HL-60 (cell line): ENCODE measurements around the gene SLC2A8.

Source experiments
- DNase-seq, 2 experiments: peaks; one replicate each; pipeline ENCODE4 v3.0.0-alpha.2; 2010 to 2020; ENCODE audit warnings: low read depth in 1 of 2, low spot score in 1 of 2
- H3K27ac ChIP-seq: fragments of 250-450 bp; sonication (Bioruptor Pico); replicated peaks from 2 replicates; pipeline ENCODE4 v1.5.1; 2020; ENCODE audit warnings: mild to moderate bottlenecking, moderate library complexity
- H3K27me3 ChIP-seq: fragments of 250-450 bp; sonication (Bioruptor Pico); 2 replicates; pipeline ENCODE4 v1.5.1; 2021; ENCODE audit warnings: mild to moderate bottlenecking, moderate library complexity; ENCODE audit not compliant: insufficient read depth, poor library complexity, severe bottlenecking
- H3K4me3 ChIP-seq: replicated peaks from 2 replicates; pipeline ENCODE4 v1.5.1; 2011; ENCODE audit warnings: mild to moderate bottlenecking, control low read depth, low read length; ENCODE audit not compliant: insufficient read depth
- CTCF ChIP-seq: IDR thresholded peaks from one replicate; pipeline ENCODE4 v1.5.1; 2011; ENCODE audit warnings: low read length, control low read depth, inconsistent platforms; ENCODE audit not compliant: insufficient read depth
- GABPA ChIP-seq: IDR thresholded peaks from 2 replicates; pipeline ENCODE4 v1.6.1; 2012; ENCODE audit warnings: low read depth
- POLR2AphosphoS5 ChIP-seq: IDR thresholded peaks from 2 replicates; pipeline ENCODE4 v1.6.1; 2012; ENCODE audit warnings: low read depth
- SPI1 ChIP-seq: IDR thresholded peaks from 2 replicates; pipeline ENCODE4 v1.6.1; 2012; ENCODE audit warnings: low read depth, mild to moderate bottlenecking, borderline replicate concordance
- TF ChIP-seq, protein P1 (sequence below): IDR thresholded peaks from 2 replicates; pipeline ENCODE4 v1.6.1; 2012; ENCODE audit warnings: low read depth; ENCODE audit not compliant: insufficient replicate concordance

SLC2A8 gene

GRCh38 chr9:127362829-127363228, 34.1 kb upstream of the SLC2A8 start:
- Histone ChIP-seq H3K4me3 (no peak overlapping the region), H3K27ac (peak overlapping the region; percentile 80), H3K27me3 (no peaks in the 10 kb centered on the region)
- TF ChIP-seq SPI1 (no peak), POLR2AphosphoS5 (no peak), CTCF (no peak), GABPA (no peak)
- TF ChIP-seq, protein P1, sequence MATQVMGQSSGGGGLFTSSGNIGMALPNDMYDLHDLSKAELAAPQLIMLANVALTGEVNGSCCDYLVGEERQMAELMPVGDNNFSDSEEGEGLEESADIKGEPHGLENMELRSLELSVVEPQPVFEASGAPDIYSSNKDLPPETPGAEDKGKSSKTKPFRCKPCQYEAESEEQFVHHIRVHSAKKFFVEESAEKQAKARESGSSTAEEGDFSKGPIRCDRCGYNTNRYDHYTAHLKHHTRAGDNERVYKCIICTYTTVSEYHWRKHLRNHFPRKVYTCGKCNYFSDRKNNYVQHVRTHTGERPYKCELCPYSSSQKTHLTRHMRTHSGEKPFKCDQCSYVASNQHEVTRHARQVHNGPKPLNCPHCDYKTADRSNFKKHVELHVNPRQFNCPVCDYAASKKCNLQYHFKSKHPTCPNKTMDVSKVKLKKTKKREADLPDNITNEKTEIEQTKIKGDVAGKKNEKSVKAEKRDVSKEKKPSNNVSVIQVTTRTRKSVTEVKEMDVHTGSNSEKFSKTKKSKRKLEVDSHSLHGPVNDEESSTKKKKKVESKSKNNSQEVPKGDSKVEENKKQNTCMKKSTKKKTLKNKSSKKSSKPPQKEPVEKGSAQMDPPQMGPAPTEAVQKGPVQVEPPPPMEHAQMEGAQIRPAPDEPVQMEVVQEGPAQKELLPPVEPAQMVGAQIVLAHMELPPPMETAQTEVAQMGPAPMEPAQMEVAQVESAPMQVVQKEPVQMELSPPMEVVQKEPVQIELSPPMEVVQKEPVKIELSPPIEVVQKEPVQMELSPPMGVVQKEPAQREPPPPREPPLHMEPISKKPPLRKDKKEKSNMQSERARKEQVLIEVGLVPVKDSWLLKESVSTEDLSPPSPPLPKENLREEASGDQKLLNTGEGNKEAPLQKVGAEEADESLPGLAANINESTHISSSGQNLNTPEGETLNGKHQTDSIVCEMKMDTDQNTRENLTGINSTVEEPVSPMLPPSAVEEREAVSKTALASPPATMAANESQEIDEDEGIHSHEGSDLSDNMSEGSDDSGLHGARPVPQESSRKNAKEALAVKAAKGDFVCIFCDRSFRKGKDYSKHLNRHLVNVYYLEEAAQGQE, result no peak
- no peak for DNase-seq

GRCh38 chr9:127365461-127365860, 31.5 kb upstream of the SLC2A8 start:
- TF ChIP-seq GABPA, result no peak
- no peak for TF ChIP-seq SPI1
- TF ChIP-seq, protein P1, result no peak
- no peak for TF ChIP-seq CTCF
- TF ChIP-seq POLR2AphosphoS5, result no peak
- Histone ChIP-seq H3K4me3 (no peak overlapping the region), H3K27me3 (no peaks in the 10 kb centered on the region), H3K27ac (no peak overlapping the region)
- DNase-seq, result no peak

DNA sequence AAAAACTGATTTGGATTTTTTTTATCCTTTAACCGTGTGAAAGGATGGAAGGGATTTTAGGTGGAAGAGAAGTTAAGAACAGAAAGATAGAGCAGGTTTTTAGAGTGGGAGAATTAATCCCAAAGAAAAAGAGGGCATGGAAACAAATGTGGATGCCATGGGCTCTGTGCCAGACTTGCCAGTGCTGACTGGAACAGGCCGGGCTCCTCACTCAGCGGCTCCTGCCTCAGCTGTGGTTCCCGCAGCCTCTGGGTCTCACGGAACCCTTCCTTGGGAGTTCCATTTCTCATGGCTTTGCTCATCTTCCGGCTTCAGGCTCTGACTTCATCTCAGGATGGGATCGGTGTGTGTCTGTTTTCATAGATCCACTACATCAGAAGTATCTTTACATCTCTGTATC, 30.4 kb upstream of the SLC2A8 start:
- DNase-seq, result no peak
- no peaks in the 10 kb centered on the region for H3K27me3 ChIP-seq
- H3K4me3 ChIP-seq, result no peak overlapping the region
- no peak overlapping the region for H3K27ac ChIP-seq
- TF ChIP-seq CTCF, result no peak
- no peak for TF ChIP-seq SPI1
- no peak for TF ChIP-seq POLR2AphosphoS5

DNA sequence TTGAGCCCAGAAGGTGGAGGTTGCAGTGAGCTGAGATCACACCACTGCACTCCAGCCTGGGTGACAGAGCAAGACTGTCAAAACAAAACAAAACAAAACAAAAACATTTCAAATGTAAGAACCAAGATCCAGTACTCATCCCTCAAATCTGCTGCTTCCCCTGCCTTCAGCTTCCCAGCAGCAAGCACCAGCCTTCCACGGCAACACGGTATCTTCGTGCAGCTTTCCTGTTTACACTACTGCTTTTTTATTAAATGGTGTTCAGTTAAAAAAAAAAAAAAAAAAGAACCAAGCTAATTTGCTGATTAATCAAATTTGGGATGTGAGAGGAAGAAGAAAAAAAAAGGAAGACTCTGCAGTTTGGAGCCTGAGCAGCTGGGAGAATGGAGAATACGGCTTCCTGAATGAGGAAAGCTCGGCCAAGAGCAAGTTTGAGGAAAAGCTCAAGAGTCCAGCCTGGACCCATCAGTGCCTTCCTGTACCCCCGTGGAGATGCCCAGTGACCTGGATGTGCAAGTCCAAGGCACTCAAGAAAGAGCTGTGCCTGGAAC, 28.0 kb upstream of the SLC2A8 start:
- no peaks in the 10 kb centered on the region for H3K27me3 ChIP-seq
- TF ChIP-seq, protein P1, result no peak
- no peak for TF ChIP-seq CTCF
- TF ChIP-seq POLR2AphosphoS5, result no peak
- TF ChIP-seq SPI1, result no peak
- TF ChIP-seq GABPA, result no peak
- no peak for DNase-seq

More for the DNA sequence above, 28.0 kb upstream of the SLC2A8 start:
- Histone ChIP-seq H3K4me3 (no peak overlapping the region), H3K27ac (no peak overlapping the region)
